ENCODE data around the gene ZNF846.
"Not testable (repeated sequence)": the region's sequence is repeated elsewhere in the genome, so short reads cannot be mapped to it uniquely, and the experiment has no call there.

Gene ZNF846

GRCh38 chr19:9752701-9753443, 15.7 kb downstream of the ZNF846 start:
- no peak overlapping the region for H3K4me3 Mint-ChIP-seq
- peaks cover 63% of the 10 kb centered on the region for H3K36me3 Mint-ChIP-seq (ENCODE audit: low read depth)
- no peak overlapping the region for H3K27ac Mint-ChIP-seq
- no peak for TF ChIP-seq CTCF (IDR thresholded peaks at IDR 0.05; ENCODE audit: unreplicated experiment in 3 of 3)
- H3K27me3 Mint-ChIP-seq (ENCODE audit: low read depth) = no peaks in the 10 kb centered on the region
- H3K4me1 Mint-ChIP-seq = no peaks in the 10 kb centered on the region
- peaks cover 49% of the 10 kb centered on the region for H3K9me3 Mint-ChIP-seq

GRCh38 chr19:9751446-9751845, 17.1 kb downstream of the ZNF846 start:
- Mint-ChIP-seq H3K4me1 (no peaks in the 10 kb centered on the region), H3K4me3 (no peak overlapping the region), H3K36me3 (ENCODE audit: low read depth) (peaks cover 48% of the 10 kb centered on the region), H3K27ac (no peak overlapping the region), H3K9me3 (peaks cover 35% of the 10 kb centered on the region), H3K27me3 (ENCODE audit: low read depth) (no peaks in the 10 kb centered on the region)
- TF ChIP-seq CTCF (IDR thresholded peaks at IDR 0.05; ENCODE audit: unreplicated experiment in 3 of 3) = no peak

- Mint-ChIP-seq H3K27ac (peak overlapping the region in 1 of 3 experiments; percentile 11), H3K4me3 (no peak overlapping the region), H3K9me3 (peaks cover 8% of the 10 kb centered on the region), H3K36me3 (ENCODE audit: low read depth) (peaks cover 4% of the 10 kb centered on the region), H3K4me1 (no peaks in the 10 kb centered on the region), H3K27me3 (ENCODE audit: low read depth) (no peaks in the 10 kb centered on the region)
- TF ChIP-seq CTCF (IDR thresholded peaks at IDR 0.05; ENCODE audit: unreplicated experiment in 3 of 3) = no peak
Observed at GRCh38 chr19:9741476-9742171, 26.9 kb downstream of the ZNF846 start.

GRCh38 chr19:9735986-9736385, 32.6 kb downstream of the ZNF846 start:
- no peak for TF ChIP-seq CTCF (IDR thresholded peaks at IDR 0.05; ENCODE audit: unreplicated experiment in 3 of 3)
- H3K27me3 Mint-ChIP-seq (ENCODE audit: low read depth) = no peaks in the 10 kb centered on the region
- no peak overlapping the region for H3K4me3 Mint-ChIP-seq
- H3K4me1 Mint-ChIP-seq = no peaks in the 10 kb centered on the region
- peaks cover 17% of the 10 kb centered on the region for H3K9me3 Mint-ChIP-seq
- H3K27ac Mint-ChIP-seq = no peak overlapping the region
- no peaks in the 10 kb centered on the region for H3K36me3 Mint-ChIP-seq (ENCODE audit: low read depth)

GRCh38 chr19:9730056-9730455, 38.5 kb downstream of the ZNF846 start:
- H3K4me1 Mint-ChIP-seq; H3K27ac Mint-ChIP-seq; H3K4me3 Mint-ChIP-seq; H3K27me3 Mint-ChIP-seq (ENCODE audit: low read depth); H3K36me3 Mint-ChIP-seq (ENCODE audit: low read depth): not testable (repeated sequence)
- peaks cover 13% of the 10 kb centered on the region for H3K9me3 Mint-ChIP-seq

- Mint-ChIP-seq H3K4me3 (no peak overlapping the region), H3K9me3 (peaks cover 14% of the 10 kb centered on the region), H3K27me3 (ENCODE audit: low read depth) (peaks cover 4% of the 10 kb centered on the region), H3K27ac (no peak overlapping the region), H3K4me1 (no peaks in the 10 kb centered on the region), H3K36me3 (ENCODE audit: low read depth) (no peaks in the 10 kb centered on the region)
- no peak for TF ChIP-seq CTCF (IDR thresholded peaks at IDR 0.05; ENCODE audit: unreplicated experiment in 3 of 3)
Observed at GRCh38 chr19:9729162-9729561, 39.4 kb downstream of the ZNF846 start.
